Testis (tissue), 2 donors: ENCODE data around the gene ALPI.

Experiments used
- POLR2A ChIP-seq: fragments of 450-650 bp; IDR thresholded peaks from one replicate; pipeline ENCODE4 v1.6.1; 2017; ENCODE audit warnings: antibody characterized with exemption, mild to moderate bottlenecking, moderate library complexity
- TF ChIP-seq, protein P1 (sequence below), 3 experiments: fragments of 450-650 bp in 2 of 3; fragments of 200-600 bp in 1 of 3; sonication (generic) in 1 of 3; IDR thresholded peaks; one replicate each; pipeline ENCODE4 v1.5.1; 2016 to 2019; ENCODE audit warnings: antibody characterized with exemption in 3 of 3, mild to moderate bottlenecking in 2 of 3, moderate library complexity in 1 of 3

DNA sequence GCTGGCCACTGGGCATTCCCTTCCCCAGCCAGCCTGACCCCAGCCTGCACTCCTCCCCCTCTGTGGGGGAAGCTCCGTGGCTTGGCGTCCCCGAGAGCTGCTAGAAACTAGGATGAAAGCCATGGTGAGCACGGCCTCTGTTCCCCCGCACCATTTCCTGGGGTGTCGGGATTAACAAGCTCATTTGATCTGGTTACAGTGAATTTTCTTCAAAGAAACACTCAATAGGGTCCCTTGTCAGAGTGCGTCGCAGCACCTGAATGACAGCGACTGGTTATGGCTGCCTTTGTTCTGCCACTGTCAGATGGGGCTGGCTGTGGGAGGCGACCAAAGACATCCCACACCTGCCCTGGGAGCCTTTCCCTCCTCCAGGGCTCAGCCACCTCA, 7.7 kb upstream of the ALPI start:
- TF ChIP-seq, protein P1, sequence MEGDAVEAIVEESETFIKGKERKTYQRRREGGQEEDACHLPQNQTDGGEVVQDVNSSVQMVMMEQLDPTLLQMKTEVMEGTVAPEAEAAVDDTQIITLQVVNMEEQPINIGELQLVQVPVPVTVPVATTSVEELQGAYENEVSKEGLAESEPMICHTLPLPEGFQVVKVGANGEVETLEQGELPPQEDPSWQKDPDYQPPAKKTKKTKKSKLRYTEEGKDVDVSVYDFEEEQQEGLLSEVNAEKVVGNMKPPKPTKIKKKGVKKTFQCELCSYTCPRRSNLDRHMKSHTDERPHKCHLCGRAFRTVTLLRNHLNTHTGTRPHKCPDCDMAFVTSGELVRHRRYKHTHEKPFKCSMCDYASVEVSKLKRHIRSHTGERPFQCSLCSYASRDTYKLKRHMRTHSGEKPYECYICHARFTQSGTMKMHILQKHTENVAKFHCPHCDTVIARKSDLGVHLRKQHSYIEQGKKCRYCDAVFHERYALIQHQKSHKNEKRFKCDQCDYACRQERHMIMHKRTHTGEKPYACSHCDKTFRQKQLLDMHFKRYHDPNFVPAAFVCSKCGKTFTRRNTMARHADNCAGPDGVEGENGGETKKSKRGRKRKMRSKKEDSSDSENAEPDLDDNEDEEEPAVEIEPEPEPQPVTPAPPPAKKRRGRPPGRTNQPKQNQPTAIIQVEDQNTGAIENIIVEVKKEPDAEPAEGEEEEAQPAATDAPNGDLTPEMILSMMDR (IDR thresholded peaks at IDR 0.05) = no peak
- no peak for TF ChIP-seq POLR2A
